ENCODE results near the gene CNIH2. TPM values are rescaled to one million over a fixed set of nuclear protein-coding genes. Genes with fewer than 3 reads are reported as not detected.

CNIH2 gene
- total RNA-seq, 6 experiments from 2014 or later = 0.73 to 1.9 (median 1.1) TPM

- Mint-ChIP-seq H3K9me3 (no peaks in the 10 kb centered on the region), H3K4me1 (ENCODE audit: low read depth) (peaks cover 30% of the 10 kb centered on the region), H3K36me3 (ENCODE audit: low read depth) (no peaks in the 10 kb centered on the region), H3K27ac (no peak overlapping the region), H3K4me3 (peak overlapping the region; percentile 96; the same call in 1 of the 2 replicates), H3K27me3 (ENCODE audit: insufficient read depth) (peaks cover 13% of the 10 kb centered on the region)
- TF ChIP-seq CTCF (IDR thresholded peaks at IDR 0.05) = no peak
- DNase-seq = no peak
Observed at GRCh38 chr11:66291303-66291705, 13.3 kb downstream of the CNIH2 start.

GRCh38 chr11:66291706-66292542 lies 13.9 kb downstream of the CNIH2 start, which contains the start of gene TMEM151A:
TSS of gene TMEM151A (plus strand) at chr11:66291894. CDS start at chr11:66292014, 120 bp downstream.
- Mint-ChIP-seq H3K36me3 (ENCODE audit: low read depth) (no peaks in the 10 kb centered on the region), H3K4me3 (peak within 1 kb of the TSS; percentile 96; the same call in 1 of the 2 replicates), H3K27me3 (ENCODE audit: insufficient read depth) (peaks cover 13% of the 10 kb centered on the region), H3K9me3 (no peaks in the 10 kb centered on the region), H3K27ac (no peak within 1 kb of the TSS), H3K4me1 (ENCODE audit: low read depth) (peaks cover 28% of the 10 kb centered on the region)
- DNase-seq = no peak
- TF ChIP-seq CTCF (IDR thresholded peaks at IDR 0.05) = no peak

- Mint-ChIP-seq H3K27ac (no peak overlapping the region), H3K4me3 (no peak overlapping the region), H3K27me3 (ENCODE audit: insufficient read depth) (peaks cover 20% of the 10 kb centered on the region), H3K9me3 (no peaks in the 10 kb centered on the region), H3K36me3 (ENCODE audit: low read depth) (no peaks in the 10 kb centered on the region), H3K4me1 (ENCODE audit: low read depth) (peaks cover 20% of the 10 kb centered on the region)
- DNase-seq = no peak
- TF ChIP-seq CTCF (IDR thresholded peaks at IDR 0.05) = no peak
Observed at GRCh38 chr11:66292543-66293332, 14.8 kb downstream of the CNIH2 start.

- H3K4me1 Mint-ChIP-seq (ENCODE audit: low read depth) = peaks cover 19% of the 10 kb centered on the region
- no peak overlapping the region for H3K27ac Mint-ChIP-seq
Observed at GRCh38 chr11:66293352-66293751, 15.4 kb downstream of the CNIH2 start.

More at GRCh38 chr11:66293352-66293751, 15.4 kb downstream of the CNIH2 start:
- no peaks in the 10 kb centered on the region for H3K36me3 Mint-ChIP-seq (ENCODE audit: low read depth)
- no peak for DNase-seq
- TF ChIP-seq CTCF (IDR thresholded peaks at IDR 0.05) = no peak
- H3K9me3 Mint-ChIP-seq = no peaks in the 10 kb centered on the region
- no peak overlapping the region for H3K4me3 Mint-ChIP-seq
- peaks cover 20% of the 10 kb centered on the region for H3K27me3 Mint-ChIP-seq (ENCODE audit: insufficient read depth)

Data from HFFc6 (cell line).